Adrenal gland (tissue), 12 donors: ENCODE data around the gene RIT2. TPM values are rescaled to one million over a fixed set of nuclear protein-coding genes. Genes with fewer than 3 reads are reported as not detected.

ENCODE experiments used
- DNase-seq, 7 donors: peaks; one replicate each; pipeline ENCODE4 v3.0.0-alpha.2; 2019 to 2020
- H3K27ac ChIP-seq, 5 donors: fragments of 200-600 bp; sonication (generic) in 4 of 5; 1 replicate in 3 of 5; 2 replicates in 2 of 5; pipeline versions ENCODE4 v1.5.1 to v1.8.0; 2016 to 2020; ENCODE audit warnings: mild to moderate bottlenecking in 1 of 5
- H3K27me3 ChIP-seq: fragments of 200-600 bp; 2 replicates; pipeline ENCODE4 v1.8.0; 2021
- H3K36me3 ChIP-seq, 2 donors: fragments of 200-600 bp; replicated peaks in 1 of 2; 1 replicate in 1 of 2; 2 replicates in 1 of 2; pipeline versions ENCODE4 v1.5.1 to v1.8.0; 2018 to 2022
- H3K4me1 ChIP-seq, 2 donors: fragments of 200-600 bp; replicated peaks in 1 of 2; 1 replicate in 1 of 2; 2 replicates in 1 of 2; pipeline versions ENCODE4 v1.5.1 to v1.8.0; 2018 to 2021
- H3K4me3 ChIP-seq, 4 donors: fragments of 200-600 bp; sonication (generic) in 3 of 4; one replicate each; pipeline ENCODE4 v1.5.1; 2016 to 2018
- H3K9me3 ChIP-seq, 3 donors: fragments of 200-600 bp; sonication (generic) in 1 of 3; replicated peaks in 1 of 3; 1 replicate in 2 of 3; 2 replicates in 1 of 3; pipeline versions ENCODE4 v1.5.1 to v1.8.0; 2016 to 2021
- CTCF ChIP-seq, 6 experiments: fragments of 450-650 bp in 4 of 6; fragments of 200-600 bp in 2 of 6; sonication (generic) in 1 of 6; IDR thresholded peaks; 1 replicate in 5 of 6; 2 replicates in 1 of 6; pipeline versions ENCODE4 v1.5.1 to v1.8.0; 2016 to 2021; ENCODE audit warnings: antibody characterized with exemption in 6 of 6, mild to moderate bottlenecking in 2 of 6, moderate library complexity in 1 of 6
- POLR2A ChIP-seq, 2 donors: fragments of 450-650 bp; IDR thresholded peaks; one replicate each; pipeline ENCODE4 v1.6.1; 2017; ENCODE audit warnings: antibody characterized with exemption in 2 of 2, mild to moderate bottlenecking in 2 of 2, moderate library complexity in 1 of 2
- WGBS, 4 donors: extraction: QIAGEN DNeasy Blood & Tissue Kit in 2 of 4; methylation state at CpG; one replicate each; pipeline versions ENCODE4 v1.1.5 to v1.1.7; 2013 to 2017; 5-methylcytosine and 5-hydroxymethylcytosine counted together
- intact Hi-C, 2 donors: fragments of 100-400 bp; cut with DNase I; formaldehyde crosslinking; loops; one replicate each; pipeline versions ENCODE4 v1.14.1 to v1.15.0; 2022 to 2023
- polyA plus RNA-seq, 3 donors: library from polyadenylated mRNA; stranded (reverse); fragments of 200-250 nt in 2 of 3; fragments of 350-450 nt in 1 of 3; fragmentation: Illumina TruSeq in 1 of 3; extraction: RNeasy Lipid Tissue Mini Kit (QIAGEN cat#74804) in 1 of 3; gene quantifications; one replicate each; pipeline ENCODE4 v1.2.3, GENCODE V29; 2013 to 2014
- total RNA-seq, 9 donors: library from RNA; depleted of rRNA in 4 of 9; stranded (reverse); fragments of >200 nt in 4 of 9; fragments of 120-200 nt in 1 of 9; fragmentation: NEBNext Ultra II Directional in 1 of 9; extraction: Animal tissue kit (Norgen Biotek cat#: 25700) in 1 of 9; gene quantifications; one replicate each; pipeline versions ENCODE4 v1.1.0 to v1.2.4, GENCODE V29; 2013 to 2023
- donor health status: healthy with polysubstance abuse.
- donor health status: Bipolar disorder and iron deficiency.
- donor health status: DM: yes; HTN: yes; CAD: no.
- donor health status: DM: no; HTN: no; CAD: no.
- donor health status: DM: no; HTN: no; CAD: no.
- donor health status: DM: yes; HTN: yes; CAD: no.

RIT2 gene
- total and polyA plus RNA-seq, 12 donors = 0.20 to 0.99 (median 0.28) TPM; not detected in 7

GRCh38 chr18:43060020-43060419 is 55.5 kb downstream of the RIT2 start:
- Histone ChIP-seq H3K4me1 (no peaks in the 10 kb centered on the region), H3K9me3 (no peaks in the 10 kb centered on the region), H3K27ac (no peak overlapping the region), H3K4me3 (no peak overlapping the region), H3K27me3 (no peaks in the 10 kb centered on the region), H3K36me3 (no peaks in the 10 kb centered on the region)
- intact Hi-C loops = no loop called here
- no peak for DNase-seq
- WGBS, 4 donors = 42 to 51% (median 45%) methylated on average over 1 of the region's 1 CpG
- TF ChIP-seq CTCF (IDR thresholded peaks at IDR 0.05) = no peak
- no peak for TF ChIP-seq POLR2A (IDR thresholded peaks at IDR 0.05)

GRCh38 chr18:43054815-43055519 is 60.5 kb downstream of the RIT2 start:
- Histone ChIP-seq H3K4me1 (no peaks in the 10 kb centered on the region), H3K27ac (no peak overlapping the region), H3K4me3 (no peak overlapping the region), H3K9me3 (no peaks in the 10 kb centered on the region), H3K27me3 (no peaks in the 10 kb centered on the region), H3K36me3 (no peaks in the 10 kb centered on the region)
- WGBS, 4 donors = 66 to 77% (median 71%) methylated on average over 7 of the region's 7 CpGs
- TF ChIP-seq POLR2A (IDR thresholded peaks at IDR 0.05) (no peak), CTCF (IDR thresholded peaks at IDR 0.05) (no peak)
- DNase-seq = no peak
- intact Hi-C loops = no loop called here

GRCh38 chr18:43049021-43049420 is 66.5 kb downstream of the RIT2 start:
- Histone ChIP-seq H3K27ac (no peak overlapping the region), H3K36me3 (no peaks in the 10 kb centered on the region), H3K27me3 (no peaks in the 10 kb centered on the region), H3K9me3 (peaks cover 0 to 6% (median 0%) of the 10 kb centered on the region in 3 donors), H3K4me3 (no peak overlapping the region), H3K4me1 (no peaks in the 10 kb centered on the region)
- intact Hi-C loops = no loop called here
- TF ChIP-seq POLR2A (IDR thresholded peaks at IDR 0.05) (no peak), CTCF (IDR thresholded peaks at IDR 0.05) (no peak)
- no peak for DNase-seq
- WGBS, 4 donors = 28 to 44% (median 35%) methylated on average over 3 of the region's 3 CpGs

- intact Hi-C loops = no loop called here
- Histone ChIP-seq H3K4me3 (no peak overlapping the region), H3K27me3 (no peaks in the 10 kb centered on the region), H3K27ac (no peak overlapping the region), H3K36me3 (no peaks in the 10 kb centered on the region), H3K9me3 (peaks cover 0 to 6% (median 0%) of the 10 kb centered on the region in 3 donors), H3K4me1 (no peaks in the 10 kb centered on the region)
- DNase-seq = no peak
- TF ChIP-seq CTCF (IDR thresholded peaks at IDR 0.05) (no peak), POLR2A (IDR thresholded peaks at IDR 0.05) (no peak)
- 33 to 62% (median 42%) methylated on average over 2 of the region's 2 CpGs for WGBS, 4 donors
Observed at GRCh38 chr18:43046322-43046721, 69.2 kb downstream of the RIT2 start.
